Fibroblast of skin of left biceps (primary cell): ENCODE measurements around the gene PRRT4.

Source experiments
- DNase-seq, 2 experiments: peaks; one replicate each; pipeline ENCODE4 v3.0.0-alpha.2; 2013; ENCODE audit warnings: low read depth in 2 of 2

Gene PRRT4

DNA sequence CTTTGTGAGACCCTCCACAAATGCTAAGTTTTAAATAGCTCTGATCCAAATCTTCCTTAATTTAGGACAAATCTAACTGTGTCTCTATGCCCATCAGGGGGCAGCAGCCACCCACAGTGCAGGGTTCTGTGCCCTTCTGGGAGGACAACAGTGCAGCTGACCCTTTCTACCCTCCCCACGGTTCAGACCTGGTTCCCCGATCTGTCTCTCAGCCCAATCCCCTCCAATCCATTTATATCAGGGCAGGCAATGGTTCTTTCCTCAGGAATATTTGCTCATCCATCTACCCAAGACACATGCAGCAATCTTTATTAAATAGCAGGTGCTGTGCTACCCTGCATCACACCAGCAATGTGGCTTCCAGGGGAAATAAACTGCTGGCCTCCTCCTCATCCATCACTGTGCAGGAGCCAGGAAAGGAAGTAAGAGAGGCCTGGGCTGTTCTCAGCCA lies 13.8 kb downstream of the PRRT4 start:
- no peak for DNase-seq

DNA sequence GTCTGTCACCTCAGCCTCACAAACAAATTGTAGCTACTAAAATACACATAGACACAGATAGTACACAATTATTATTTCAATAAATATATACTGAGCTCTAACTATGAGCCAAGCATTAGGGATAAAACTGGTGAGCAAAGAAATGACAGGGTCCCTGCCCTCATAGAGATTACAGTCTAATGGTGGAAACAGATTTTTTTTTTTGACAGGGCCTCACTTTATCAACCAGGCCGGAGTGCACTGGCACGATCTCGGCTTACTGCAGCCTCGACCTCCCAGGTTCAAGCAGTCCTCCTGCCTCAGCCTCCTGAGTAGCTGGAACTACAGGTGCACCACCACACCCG lies 17.1 kb downstream of the PRRT4 start:
- no peak for DNase-seq

GRCh38 chr7:128343554-128344430 lies 17.7 kb downstream of the PRRT4 start, which contains the start of gene RBM28:
TSS of gene RBM28 (minus strand) at chr7:128343908. CDS start at chr7:128343793, 115 bp downstream.
- peak; percentile 77 to 78 for DNase-seq

GRCh38 chr7:128341733-128342132 lies 19.8 kb downstream of the PRRT4 start:
- no peak for DNase-seq

GRCh38 chr7:128335730-128336129 lies 25.8 kb downstream of the PRRT4 start:
- no peak for DNase-seq

GRCh38 chr7:128324368-128324680 lies 37.2 kb downstream of the PRRT4 start:
- DNase-seq, result no peak

DNA sequence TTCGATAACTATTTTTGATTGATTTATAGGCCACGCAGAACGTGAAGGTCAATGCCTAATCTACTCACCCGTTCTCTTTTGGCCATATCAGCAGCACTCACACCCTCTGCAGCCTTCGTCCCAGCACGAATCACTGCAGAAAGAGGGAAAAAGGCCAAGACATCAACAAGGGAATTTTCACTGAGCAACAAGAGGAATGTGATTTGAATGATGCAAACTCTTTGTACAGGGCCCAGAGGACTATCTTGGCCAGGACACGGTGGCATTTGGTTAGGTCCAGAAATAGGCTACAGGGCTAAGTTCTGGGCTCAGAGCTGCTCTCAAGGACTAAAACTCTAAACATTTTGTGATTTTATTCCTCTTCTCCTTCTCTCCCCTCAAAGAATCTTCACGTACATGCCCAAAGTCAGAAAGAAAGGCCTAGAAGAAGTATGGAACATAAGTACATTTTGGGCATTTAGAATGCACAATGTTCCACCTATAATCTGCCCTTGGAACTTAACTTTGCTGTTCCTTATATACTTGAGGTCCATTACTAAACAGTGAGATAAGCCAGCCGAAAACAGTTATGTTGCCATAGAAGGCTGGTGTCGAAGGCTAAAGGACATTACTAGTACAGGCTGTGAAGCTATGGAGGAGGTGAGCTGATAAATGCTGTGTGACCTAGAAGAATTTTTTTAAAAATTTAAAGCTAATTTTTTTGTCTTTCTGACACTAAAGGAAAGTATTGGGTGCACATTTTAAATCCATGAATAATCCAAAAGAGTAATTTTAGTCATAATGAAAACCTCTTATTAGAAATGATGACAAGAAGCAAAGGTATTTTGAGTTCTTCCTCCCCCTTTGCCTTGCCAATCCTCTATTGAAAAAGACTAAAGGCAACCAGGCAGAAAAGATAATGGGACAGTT lies 37.8 kb downstream of the PRRT4 start:
- DNase-seq, result no peak

DNA sequence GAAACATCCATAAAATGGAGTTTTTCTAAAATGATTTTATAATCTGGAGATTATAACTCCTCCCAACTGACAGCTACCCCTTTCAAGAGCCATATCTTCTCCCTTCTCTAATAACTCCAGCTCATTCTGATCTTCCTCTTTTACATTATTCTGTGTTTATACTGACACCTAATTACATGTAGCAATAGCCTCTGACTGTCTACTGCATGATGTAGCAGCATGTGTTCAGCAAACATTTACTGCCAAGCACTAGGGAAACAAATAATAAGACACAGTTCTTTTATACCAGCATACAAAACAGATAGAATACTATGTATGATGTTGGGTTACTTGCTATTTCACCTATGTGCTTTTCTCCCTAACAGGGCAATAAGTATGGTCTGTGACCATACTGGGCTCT lies 38.5 kb downstream of the PRRT4 start:
- no peak for DNase-seq

GRCh38 chr7:128322040-128322643 lies 39.3 kb downstream of the PRRT4 start:
- DNase-seq, result no peak

- no peak for DNase-seq
Observed at GRCh38 chr7:128321044-128321422, 40.5 kb downstream of the PRRT4 start.

- no peak for DNase-seq
Observed at GRCh38 chr7:128318691-128319090, 42.8 kb downstream of the PRRT4 start.

DNA sequence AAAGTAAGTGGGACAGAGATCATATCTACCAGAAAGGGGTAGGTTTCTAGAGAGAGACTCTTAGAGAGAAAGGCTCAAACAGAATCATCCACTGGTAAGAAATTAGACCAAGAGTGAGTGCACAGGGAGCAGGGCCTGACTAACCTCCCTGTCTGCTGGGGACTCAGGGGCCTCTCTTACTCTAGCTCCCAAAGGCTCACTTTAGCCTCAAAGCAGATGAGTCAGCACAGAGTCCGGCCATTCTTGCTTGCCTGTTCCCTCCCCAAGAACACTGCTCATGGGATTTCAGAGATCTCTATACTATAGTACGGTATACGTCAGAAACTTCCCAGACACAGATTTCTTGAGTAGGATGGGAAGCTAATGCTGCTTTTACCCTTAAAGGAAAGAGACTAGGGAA lies 50.5 kb downstream of the PRRT4 start:
- no peak for DNase-seq

GRCh38 chr7:128310499-128310898 lies 51.0 kb downstream of the PRRT4 start:
- no peak for DNase-seq

GRCh38 chr7:128309976-128310375 lies 51.5 kb downstream of the PRRT4 start:
- no peak for DNase-seq

GRCh38 chr7:128309124-128309523 lies 52.4 kb downstream of the PRRT4 start:
- no peak for DNase-seq

DNA sequence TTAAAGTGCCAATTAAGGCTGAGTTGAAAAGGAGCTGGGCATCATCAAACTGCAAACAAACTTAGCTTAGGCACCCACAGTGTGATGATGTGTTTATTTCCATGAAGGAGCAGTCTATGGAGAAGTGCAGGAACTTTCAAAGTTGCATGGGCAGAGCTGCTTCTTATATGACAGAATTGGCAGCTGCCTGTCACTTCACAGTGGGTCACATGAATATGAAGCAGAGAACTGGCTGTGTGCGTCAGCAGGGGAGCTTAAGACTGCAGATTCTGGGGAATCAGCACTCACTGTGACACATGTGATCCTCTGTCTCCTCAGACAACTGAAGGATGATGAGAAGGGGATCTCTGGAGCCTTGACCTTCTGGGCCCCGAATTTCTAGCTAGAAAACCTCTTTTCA lies 54.4 kb downstream of the PRRT4 start:
- DNase-seq, result no peak

DNA sequence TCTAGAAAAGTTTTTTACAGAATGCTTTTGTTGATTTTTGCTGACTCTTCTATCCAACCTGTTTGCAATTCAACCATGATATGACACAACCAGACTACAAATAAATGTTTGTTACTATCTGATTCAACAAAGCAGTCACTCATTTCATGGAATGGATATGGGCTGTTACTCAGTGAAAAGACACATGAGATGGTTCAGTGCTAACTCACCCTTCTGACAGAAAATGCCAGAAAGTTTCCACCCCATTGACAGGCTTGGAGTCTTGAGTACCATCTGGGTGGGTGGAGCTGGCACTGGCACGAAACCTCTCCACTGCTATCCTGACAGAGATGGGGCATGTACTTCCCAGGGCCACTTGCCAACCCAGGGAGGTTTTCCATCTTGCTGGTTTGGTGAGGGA lies 57.3 kb downstream of the PRRT4 start:
- no peak for DNase-seq

DNA sequence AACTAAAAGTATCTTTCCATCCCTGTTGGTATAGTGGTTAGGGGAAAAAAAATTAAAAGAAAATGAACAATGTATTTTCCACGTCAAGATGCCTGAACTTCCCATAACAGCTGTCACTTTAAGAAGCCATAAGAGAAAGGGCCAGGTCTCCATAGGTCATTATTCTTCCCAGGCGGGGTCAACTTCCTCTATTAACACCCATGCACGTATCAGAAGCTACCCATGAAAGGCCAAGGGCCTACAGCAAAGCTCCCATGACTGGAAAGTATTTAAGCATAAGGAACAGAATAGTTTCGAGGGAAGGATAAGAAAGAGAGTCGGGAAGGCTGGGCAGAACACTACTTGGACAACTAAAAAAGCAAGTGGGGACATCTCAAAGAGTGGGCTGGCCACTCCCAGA lies 57.8 kb downstream of the PRRT4 start:
- DNase-seq, result no peak

DNA sequence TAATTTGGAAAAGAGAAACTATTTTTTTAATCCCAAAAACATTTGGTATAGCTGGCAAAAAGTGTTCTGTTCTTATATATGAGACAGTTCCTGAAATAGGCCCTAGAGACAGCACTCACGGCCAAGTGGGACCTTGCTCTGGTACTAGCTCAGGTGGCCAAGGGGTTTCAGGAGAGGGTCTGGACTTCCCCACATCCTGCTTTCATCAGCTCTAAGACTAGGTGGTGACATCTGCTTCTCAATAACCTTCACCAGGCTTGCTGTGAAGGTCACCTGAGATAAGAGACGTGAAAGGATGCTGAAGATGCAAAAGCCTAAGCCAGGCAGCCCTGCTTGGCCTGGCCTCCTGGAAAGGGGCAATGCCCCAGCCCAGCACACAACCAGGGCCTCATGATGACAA lies 58.4 kb downstream of the PRRT4 start:
- no peak for DNase-seq

- no peak for DNase-seq
Observed at GRCh38 chr7:128302139-128302538, 59.4 kb downstream of the PRRT4 start.
